CD8-positive, alpha-beta memory T cell (primary cell): ENCODE data around the gene TMEM239. TPM values are rescaled to one million over a fixed set of nuclear protein-coding genes. Genes with fewer than 3 reads are reported as not detected.

Experiments
- CTCF ChIA-PET: fragments of 350-600 bp; sonication (Branson Sonifier 250); formaldehyde crosslinking; loops from one replicate; lab custom pipeline; 2021; ENCODE audit warnings: antibody characterized with exemption; lab: Charles Lee
- POLR2A ChIA-PET: fragments of 350-600 bp; sonication (Branson Sonifier 250); formaldehyde crosslinking; loops from one replicate; lab custom pipeline; 2021; ENCODE audit warnings: antibody characterized with exemption; lab: Charles Lee
- DNase-seq, 5 donors: peaks; one replicate each; pipeline versions ENCODE4 v3.0.0 to v3.0.0-alpha.2; 2020 to 2022; ENCODE audit warnings: mixed read lengths in 1 of 5
- H3K27ac ChIP-seq: one replicate; pipeline ENCODE4 v1.7.0; 2013; ENCODE audit warnings: low read depth, mild to moderate bottlenecking, low read length, moderate library complexity
- H3K27me3 ChIP-seq: 2 replicates; pipeline ENCODE4 v1.7.0; 2013; ENCODE audit warnings: low read length, mild to moderate bottlenecking; ENCODE audit not compliant: insufficient read depth, poor library complexity, severe bottlenecking
- H3K36me3 ChIP-seq: 2 replicates; pipeline ENCODE4 v1.7.0; 2013; ENCODE audit warnings: mild to moderate bottlenecking, low read length, moderate library complexity; ENCODE audit not compliant: insufficient read depth
- H3K4me1 ChIP-seq: 2 replicates; pipeline ENCODE4 v1.7.0; 2013; ENCODE audit warnings: mild to moderate bottlenecking, low read length, moderate library complexity; ENCODE audit not compliant: insufficient read depth
- H3K4me3 ChIP-seq: 2 replicates; pipeline ENCODE4 v1.7.0; 2013; ENCODE audit warnings: mild to moderate bottlenecking, low read length
- H3K9me3 ChIP-seq: 2 replicates; pipeline ENCODE4 v1.7.0; 2013; ENCODE audit warnings: mild to moderate bottlenecking, low read length
- H3K27ac Mint-ChIP-seq, 8 donors: one replicate each; pipeline ENCODE4 v1.8.0; 2020 to 2021; ENCODE audit warnings: mixed read lengths in 8 of 8, mild to moderate bottlenecking in 6 of 8, inconsistent platforms in 3 of 8, moderate library complexity in 3 of 8
- H3K27me3 Mint-ChIP-seq, 2 donors: one replicate each; pipeline ENCODE4 v1.8.0; 2020 to 2021; ENCODE audit warnings: mixed read lengths in 2 of 2, mild to moderate bottlenecking in 1 of 2, moderate library complexity in 1 of 2
- H3K36me3 Mint-ChIP-seq, 3 donors: one replicate each; pipeline ENCODE4 v1.8.0; 2020 to 2021; ENCODE audit warnings: mixed read lengths in 3 of 3, inconsistent platforms in 1 of 3, mild to moderate bottlenecking in 1 of 3
- H3K4me1 Mint-ChIP-seq, 3 donors: one replicate each; pipeline ENCODE4 v1.8.0; 2020 to 2021; ENCODE audit warnings: mixed read lengths in 3 of 3, inconsistent platforms in 1 of 3, mild to moderate bottlenecking in 1 of 3
- H3K4me3 Mint-ChIP-seq, 7 donors: one replicate each; pipeline ENCODE4 v1.8.0; 2020 to 2021; ENCODE audit warnings: mixed read lengths in 7 of 7, mild to moderate bottlenecking in 6 of 7, moderate library complexity in 4 of 7, inconsistent platforms in 2 of 7
- H3K9me3 Mint-ChIP-seq, 5 donors: one replicate each; pipeline ENCODE4 v1.8.0; 2020 to 2022; ENCODE audit warnings: mixed read lengths in 5 of 5, mild to moderate bottlenecking in 3 of 5, moderate library complexity in 2 of 5, inconsistent platforms in 1 of 5
- polyA plus RNA-seq: library from polyadenylated mRNA; unstranded; fragments of 300-500 nt; fragmentation: Illumina TruSeq; gene quantifications from one replicate; pipeline ENCODE4 v1.2.3, GENCODE V29; 2021
- total RNA-seq, 2 experiments: library from RNA; stranded (reverse); gene quantifications; one replicate each; pipeline ENCODE4 v1.2.3, GENCODE V29; 2021

The TMEM239 gene
- total and polyA plus RNA-seq, 3 experiments from 2014 or later: not detected

DNA sequence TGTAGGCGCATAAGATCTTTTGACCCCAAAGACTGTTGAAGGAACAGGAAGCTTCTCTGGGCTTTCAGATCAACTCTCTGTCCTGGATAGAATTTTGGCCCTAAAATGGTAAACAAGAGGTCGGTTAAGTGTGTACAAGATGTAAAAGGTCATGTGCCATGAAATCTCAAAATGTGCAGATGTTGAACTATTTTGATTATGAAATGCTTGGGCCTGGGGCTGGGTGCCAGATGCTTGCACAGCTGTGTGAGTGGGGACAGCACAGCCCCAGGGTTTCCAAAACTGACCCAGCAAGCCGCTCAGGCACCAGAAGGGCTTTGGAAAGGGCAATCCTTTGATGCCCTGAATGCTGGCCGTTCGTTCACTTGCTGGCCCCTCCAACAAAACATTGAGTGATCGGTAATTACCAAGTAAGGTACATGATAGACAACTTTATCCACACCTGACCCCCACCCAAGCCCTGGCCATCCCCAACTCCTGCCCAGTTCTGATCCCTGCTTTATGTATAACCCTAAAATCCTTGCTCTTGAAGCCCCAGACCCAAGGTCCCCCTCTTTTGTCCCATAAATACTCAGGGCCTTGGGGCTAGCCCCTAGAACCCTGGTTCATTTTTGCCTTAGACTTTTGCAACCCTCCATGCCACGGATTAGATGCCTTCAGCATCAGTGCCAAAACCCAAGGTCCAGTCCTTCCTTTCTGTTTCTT lies 1.9 kb downstream of the TMEM239 start:
- DNase-seq: no peak
- Mint-ChIP-seq H3K9me3 (peaks cover 0 to 3% (median 0%) of the 10 kb centered on the region in 5 donors), H3K36me3 (peaks cover 0 to 6% (median 2%) of the 10 kb centered on the region in 3 donors), H3K4me3 (no peak overlapping the region), H3K27me3 (peaks cover 17 to 35% of the 10 kb centered on the region in 2 donors), H3K4me1 (peaks cover 16 to 18% (median 16%) of the 10 kb centered on the region in 3 donors), H3K27ac (no peak overlapping the region)
- ChIA-PET CTCF (no interaction called here), POLR2A (no interaction called here)
- peaks cover 5% of the 10 kb centered on the region for H3K4me1 ChIP-seq
- no peak overlapping the region for H3K4me3 ChIP-seq
- H3K27ac ChIP-seq: no peak overlapping the region
- H3K9me3 ChIP-seq: no peaks in the 10 kb centered on the region
- H3K27me3 ChIP-seq: no peaks in the 10 kb centered on the region
- no peaks in the 10 kb centered on the region for H3K36me3 ChIP-seq

GRCh38 chr20:2820084-2820895 lies 4.1 kb downstream of the TMEM239 start:
- Mint-ChIP-seq H3K4me3 (peak overlapping the region in 3 of 7 donors; percentile 10 to 76 (median 16)), H3K27ac (peak overlapping the region in 2 of 8 donors; percentile 24 to 31), H3K27me3 (peaks cover 11 to 25% of the 10 kb centered on the region in 2 donors), H3K9me3 (no peaks in the 10 kb centered on the region), H3K4me1 (peaks cover 16 to 18% (median 16%) of the 10 kb centered on the region in 3 donors), H3K36me3 (no peaks in the 10 kb centered on the region)
- H3K27ac ChIP-seq: no peak overlapping the region
- no peaks in the 10 kb centered on the region for H3K27me3 ChIP-seq
- DNase-seq: peak in 1 of 5 donors; percentile 45
- H3K9me3 ChIP-seq: no peaks in the 10 kb centered on the region
- H3K36me3 ChIP-seq: no peaks in the 10 kb centered on the region
- peaks cover 5% of the 10 kb centered on the region for H3K4me1 ChIP-seq
- no peak overlapping the region for H3K4me3 ChIP-seq
- ChIA-PET POLR2A (no interaction called here), CTCF (no interaction called here)

DNA sequence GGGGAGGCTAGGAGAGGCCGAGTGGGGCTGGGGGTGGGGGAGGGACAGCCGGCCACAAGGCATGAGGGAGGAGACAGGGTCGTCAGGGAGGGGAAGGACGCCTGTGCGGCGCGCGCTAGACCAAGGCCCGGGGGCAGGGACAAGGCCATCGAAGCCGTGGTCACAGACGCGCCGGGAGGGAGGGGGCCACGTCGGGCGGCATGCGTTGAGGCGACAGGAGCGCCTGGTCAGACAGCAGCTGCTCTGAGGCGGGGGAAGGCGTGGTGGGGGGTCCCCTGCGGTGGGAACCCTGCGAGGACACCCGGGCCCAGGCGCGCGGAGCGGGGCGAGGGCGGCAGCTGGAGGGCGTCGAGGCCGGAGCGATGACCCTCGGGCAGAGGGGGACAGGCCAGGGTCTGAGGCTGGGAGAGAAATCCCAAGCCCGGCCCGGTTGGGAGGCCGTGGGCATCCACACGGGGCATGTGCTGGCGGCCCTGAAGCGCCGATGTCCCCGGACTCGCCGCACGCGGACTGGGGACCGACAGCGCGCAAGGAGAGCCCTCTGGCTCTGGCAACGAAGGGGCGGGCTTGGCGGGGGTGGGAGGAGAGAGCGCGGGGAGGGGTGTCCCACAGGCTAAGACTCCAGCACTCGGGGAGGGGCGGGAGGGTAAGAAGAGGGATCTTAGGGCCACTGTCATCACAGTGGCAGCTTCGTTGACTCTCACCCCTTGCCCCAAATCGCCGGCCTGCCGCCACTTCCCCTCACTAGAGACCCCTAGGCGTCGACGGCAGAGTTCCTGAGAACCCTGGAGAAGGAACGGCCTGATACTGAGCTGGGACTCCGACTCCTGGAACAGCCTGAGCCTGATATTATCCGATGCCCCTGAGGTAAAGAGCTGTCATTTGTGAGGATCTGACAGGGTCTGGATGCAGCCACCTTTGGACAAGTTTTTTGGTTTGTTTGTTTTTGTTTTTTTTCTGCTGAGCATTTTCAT lies 5.0 kb downstream of the TMEM239 start:
- Mint-ChIP-seq H3K4me1 (peaks cover 21 to 26% (median 24%) of the 10 kb centered on the region in 3 donors), H3K27ac (peak overlapping the region in 7 of 8 donors; percentile 2 to 82 (median 48)), H3K27me3 (peaks cover 11 to 27% of the 10 kb centered on the region in 2 donors), H3K9me3 (no peaks in the 10 kb centered on the region), H3K36me3 (no peaks in the 10 kb centered on the region), H3K4me3 (peak overlapping the region; percentile 56 to 83 (median 69))
- ChIA-PET POLR2A (interaction anchor here (0.6 to 1.2 kb wide), 2 partner anchors 31 to 41 kb away, joined by 3 to 5 read pairs; no protein-coding TSS in a partner anchor), CTCF (interaction anchor here (0.7 to 1.2 kb wide), 5 partner anchors 9 to 80 kb away, joined by 3 to 4 read pairs (median 3); partner anchors contain the start of genes PCED1A and VPS16)
- Histone ChIP-seq H3K36me3 (no peaks in the 10 kb centered on the region), H3K27ac (no peak overlapping the region), H3K9me3 (no peaks in the 10 kb centered on the region), H3K27me3 (no peaks in the 10 kb centered on the region), H3K4me3 (no peak overlapping the region), H3K4me1 (peaks cover 11% of the 10 kb centered on the region)
- peak in 1 of 5 donors; percentile 42 for DNase-seq

DNA sequence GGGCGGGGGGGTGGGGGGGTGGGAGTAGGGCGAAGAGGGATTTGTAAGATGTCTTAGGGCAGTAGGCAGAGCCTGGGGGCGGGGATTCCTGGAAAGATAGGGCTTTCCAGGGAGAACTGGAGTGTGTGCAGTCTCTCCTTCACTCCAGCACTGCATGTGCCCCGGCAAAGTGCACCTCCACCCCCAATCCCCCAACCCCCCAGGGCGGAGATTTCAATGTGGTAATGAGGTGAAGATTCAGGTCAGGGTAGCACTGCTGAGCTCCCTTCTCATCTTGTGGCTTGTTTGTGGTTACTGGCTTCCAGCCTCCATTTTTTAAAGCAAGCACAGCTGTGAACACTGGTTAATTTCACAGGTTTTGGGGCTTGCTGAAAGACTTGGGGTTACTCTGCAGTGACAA lies 5.9 kb downstream of the TMEM239 start:
- DNase-seq: peak; percentile 32 to 74 (median 69)

GRCh38 chr20:2825761-2826160 lies 9.6 kb downstream of the TMEM239 start:
- Mint-ChIP-seq H3K4me1 (peaks cover 21 to 29% (median 28%) of the 10 kb centered on the region in 3 donors), H3K27me3 (peaks cover 9 to 42% of the 10 kb centered on the region in 2 donors), H3K36me3 (no peaks in the 10 kb centered on the region), H3K4me3 (peak overlapping the region; percentile 12 to 69 (median 49)), H3K9me3 (no peaks in the 10 kb centered on the region), H3K27ac (peak overlapping the region in 2 of 8 donors; percentile 13 to 76)
- H3K27me3 ChIP-seq: peaks cover 5% of the 10 kb centered on the region
- ChIA-PET POLR2A (no interaction called here), CTCF (no interaction called here)
- H3K27ac ChIP-seq: no peak overlapping the region
- peak in 2 of 5 donors; percentile 22 to 28 for DNase-seq
- no peak overlapping the region for H3K4me3 ChIP-seq
- H3K4me1 ChIP-seq: peaks cover 17% of the 10 kb centered on the region
- no peaks in the 10 kb centered on the region for H3K36me3 ChIP-seq
- no peaks in the 10 kb centered on the region for H3K9me3 ChIP-seq

More for the DNA sequence above, 5.9 kb downstream of the TMEM239 start:
- Histone ChIP-seq H3K27ac (no peak overlapping the region), H3K27me3 (peaks cover 5% of the 10 kb centered on the region), H3K4me3 (no peak overlapping the region), H3K9me3 (no peaks in the 10 kb centered on the region), H3K36me3 (no peaks in the 10 kb centered on the region), H3K4me1 (peaks cover 17% of the 10 kb centered on the region)
- Mint-ChIP-seq H3K9me3 (no peaks in the 10 kb centered on the region), H3K36me3 (no peaks in the 10 kb centered on the region), H3K4me3 (peak overlapping the region in 6 of 7 donors; percentile 56 to 83 (median 70)), H3K27me3 (peaks cover 11 to 29% of the 10 kb centered on the region in 2 donors), H3K4me1 (peaks cover 27 to 34% (median 32%) of the 10 kb centered on the region in 3 donors), H3K27ac (peak overlapping the region in 1 of 8 donors; percentile 10)
- ChIA-PET POLR2A (interaction anchor here (0.6 to 1.2 kb wide), 2 partner anchors 30 to 42 kb away, joined by 3 to 5 read pairs; no protein-coding TSS in a partner anchor), CTCF (interaction anchor here (0.7 to 1.2 kb wide), 5 partner anchors 10 to 81 kb away, joined by 3 to 4 read pairs (median 3); partner anchors contain the start of genes PCED1A and VPS16)

- Histone ChIP-seq H3K4me1 (peaks cover 14% of the 10 kb centered on the region), H3K27me3 (peaks cover 5% of the 10 kb centered on the region), H3K27ac (no peak overlapping the region), H3K9me3 (no peaks in the 10 kb centered on the region), H3K36me3 (no peaks in the 10 kb centered on the region), H3K4me3 (no peak overlapping the region)
- Mint-ChIP-seq H3K4me3 (peak overlapping the region in 2 of 7 donors; percentile 16 to 52), H3K4me1 (peaks cover 18 to 25% (median 24%) of the 10 kb centered on the region in 3 donors), H3K36me3 (no peaks in the 10 kb centered on the region), H3K9me3 (no peaks in the 10 kb centered on the region), H3K27me3 (peaks cover 7 to 39% of the 10 kb centered on the region in 2 donors), H3K27ac (no peak overlapping the region)
- CTCF ChIA-PET: no interaction called here
- DNase-seq: no peak
- POLR2A ChIA-PET: no interaction called here
Measured at GRCh38 chr20:2826655-2827054, 10.5 kb downstream of the TMEM239 start.

- no peak for DNase-seq
- H3K4me3 ChIP-seq: no peak overlapping the region
- Mint-ChIP-seq H3K9me3 (no peaks in the 10 kb centered on the region), H3K36me3 (peaks cover 0 to 3% (median 0%) of the 10 kb centered on the region in 3 donors), H3K27ac (no peak overlapping the region), H3K4me3 (no peak overlapping the region), H3K4me1 (peaks cover 15 to 21% (median 19%) of the 10 kb centered on the region in 3 donors), H3K27me3 (peaks cover 6 to 34% of the 10 kb centered on the region in 2 donors)
- ChIA-PET POLR2A (no interaction called here), CTCF (no interaction called here)
- no peaks in the 10 kb centered on the region for H3K36me3 ChIP-seq
- peaks cover 5% of the 10 kb centered on the region for H3K27me3 ChIP-seq
- H3K4me1 ChIP-seq: peaks cover 13% of the 10 kb centered on the region
- no peak overlapping the region for H3K27ac ChIP-seq
- no peaks in the 10 kb centered on the region for H3K9me3 ChIP-seq
Measured at GRCh38 chr20:2829376-2829775, 13.2 kb downstream of the TMEM239 start.
